ENCODE measurements around the gene THAP11. TPM values are rescaled to one million over a fixed set of nuclear protein-coding genes. Genes with fewer than 3 reads are reported as not detected.

The THAP11 gene
- polyA plus RNA-seq, 3 donors = 17.6 to 84.2 (median 52.5) TPM

DNA sequence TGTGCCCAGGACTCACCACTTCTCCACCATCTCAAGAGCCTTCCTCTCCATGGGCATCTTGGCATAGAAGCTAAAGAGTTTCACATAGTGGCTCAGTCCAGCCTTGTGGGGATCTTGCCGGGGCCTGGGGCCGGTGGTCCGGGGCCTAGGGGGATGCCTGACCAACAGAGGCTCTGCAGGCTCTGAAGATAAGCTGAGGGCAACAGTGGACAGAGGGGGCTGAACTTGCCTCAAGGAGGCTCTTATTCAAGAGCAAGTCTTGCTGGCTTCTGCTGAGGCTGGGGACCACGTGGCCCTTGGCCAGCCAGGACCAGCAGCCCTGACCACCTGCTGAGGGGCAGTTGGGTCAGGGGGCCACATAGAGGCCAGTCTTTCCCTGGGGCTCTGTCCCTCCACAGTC, 13.5 kb upstream of the THAP11 start:
- no peak overlapping the region for H3K4me3 ChIP-seq (replicated peaks in 1 of 3; ENCODE audit: low read depth in 2 of 3, low read length in 3 of 3)
- Mint-ChIP-seq H3K27ac (peak overlapping the region in 1 of 7 donors; percentile 70), H3K9me3 (no peaks in the 10 kb centered on the region), H3K4me1 (peaks cover 10% of the 10 kb centered on the region), H3K36me3 (peaks cover 39 to 60% of the 10 kb centered on the region in 2 donors), H3K27me3 (ENCODE audit: low read depth in 3 of 3) (peaks cover 0 to 2% (median 0%) of the 10 kb centered on the region in 3 donors), H3K4me3 (no peak overlapping the region)
- no peak overlapping the region for H3K9ac ChIP-seq (ENCODE audit: insufficient read depth, low read length, poor library complexity, severe bottlenecking)
- H3K9me3 ChIP-seq (replicated peaks in 1 of 2; ENCODE audit: control insufficient read depth in 1 of 2, insufficient read depth in 1 of 2, low read length in 2 of 2) = no peaks in the 10 kb centered on the region
- intact Hi-C loops (cut with micrococcal nuclease) = loop anchor here in 1 of 2 donors (10.0 kb wide), 1 partner anchor 236 kb away; no protein-coding TSS in a partner anchor
- DNase-seq = no peak
- H3K36me3 ChIP-seq (replicated peaks in 1 of 2; ENCODE audit: control insufficient read depth in 1 of 2, insufficient read depth in 2 of 2, low read length in 2 of 2) = peaks cover 52 to 63% of the 10 kb centered on the region in 2 donors
- no peak overlapping the region for H2AFZ ChIP-seq (ENCODE audit: insufficient read depth, low read depth, low read length, poor library complexity, severe bottlenecking)
- 100% methylated on average over 3 of the region's 4 CpGs for WGBS (ENCODE audit: insufficient coverage)
- H3K79me2 ChIP-seq (ENCODE audit: insufficient read depth, low read length) = peaks cover 17% of the 10 kb centered on the region
- no peak overlapping the region for H3K4me2 ChIP-seq (replicated peaks; ENCODE audit: extremely low read depth, low read length, poor library complexity, severe bottlenecking)
- no peak overlapping the region for H3K27ac ChIP-seq (ENCODE audit: low read depth in 1 of 2, low read length in 2 of 2)
- TF ChIP-seq, protein P1, sequence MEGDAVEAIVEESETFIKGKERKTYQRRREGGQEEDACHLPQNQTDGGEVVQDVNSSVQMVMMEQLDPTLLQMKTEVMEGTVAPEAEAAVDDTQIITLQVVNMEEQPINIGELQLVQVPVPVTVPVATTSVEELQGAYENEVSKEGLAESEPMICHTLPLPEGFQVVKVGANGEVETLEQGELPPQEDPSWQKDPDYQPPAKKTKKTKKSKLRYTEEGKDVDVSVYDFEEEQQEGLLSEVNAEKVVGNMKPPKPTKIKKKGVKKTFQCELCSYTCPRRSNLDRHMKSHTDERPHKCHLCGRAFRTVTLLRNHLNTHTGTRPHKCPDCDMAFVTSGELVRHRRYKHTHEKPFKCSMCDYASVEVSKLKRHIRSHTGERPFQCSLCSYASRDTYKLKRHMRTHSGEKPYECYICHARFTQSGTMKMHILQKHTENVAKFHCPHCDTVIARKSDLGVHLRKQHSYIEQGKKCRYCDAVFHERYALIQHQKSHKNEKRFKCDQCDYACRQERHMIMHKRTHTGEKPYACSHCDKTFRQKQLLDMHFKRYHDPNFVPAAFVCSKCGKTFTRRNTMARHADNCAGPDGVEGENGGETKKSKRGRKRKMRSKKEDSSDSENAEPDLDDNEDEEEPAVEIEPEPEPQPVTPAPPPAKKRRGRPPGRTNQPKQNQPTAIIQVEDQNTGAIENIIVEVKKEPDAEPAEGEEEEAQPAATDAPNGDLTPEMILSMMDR (IDR thresholded peaks at IDR 0.05) = no peak
- no peaks in the 10 kb centered on the region for H3K27me3 ChIP-seq (ENCODE audit: control insufficient read depth in 2 of 2, insufficient read depth in 2 of 2, low read length in 2 of 2)
- peaks cover 8 to 13% of the 10 kb centered on the region in 2 donors for H3K4me1 ChIP-seq (ENCODE audit: control insufficient read depth in 1 of 2, insufficient read depth in 2 of 2, low read length in 2 of 2)
- no peaks in the 10 kb centered on the region for H4K20me1 ChIP-seq (ENCODE audit: insufficient read depth, low read length)

DNA sequence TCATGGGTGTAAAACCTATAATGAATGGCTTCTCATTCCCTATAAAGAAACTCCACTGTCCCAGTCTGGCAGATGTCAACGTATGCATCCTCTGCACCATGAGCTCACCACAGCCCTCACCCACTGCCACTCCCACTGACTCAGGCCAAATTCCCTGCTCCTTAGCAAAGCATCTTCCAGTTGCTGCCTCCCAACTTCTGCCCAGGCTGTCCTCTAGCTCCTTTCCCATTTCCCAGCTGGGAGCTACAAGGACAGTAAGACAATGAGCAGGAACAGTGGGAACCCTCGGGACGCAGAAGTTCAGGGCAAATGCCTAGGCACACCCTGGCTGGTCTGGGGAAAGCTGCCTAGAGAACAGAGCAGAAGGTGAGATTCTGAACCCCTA, 9.1 kb upstream of the THAP11 start:
- Histone ChIP-seq H3K4me3 (replicated peaks in 1 of 3; ENCODE audit: low read depth in 2 of 3, low read length in 3 of 3) (peak overlapping the region; percentile 69 to 88 (median 74)), H3K4me2 (replicated peaks; ENCODE audit: extremely low read depth, low read length, poor library complexity, severe bottlenecking) (peak overlapping the region; percentile 93), H3K36me3 (replicated peaks in 1 of 2; ENCODE audit: control insufficient read depth in 1 of 2, insufficient read depth in 2 of 2, low read length in 2 of 2) (peaks cover 39 to 41% of the 10 kb centered on the region in 2 donors), H2AFZ (ENCODE audit: insufficient read depth, low read depth, low read length, poor library complexity, severe bottlenecking) (peak overlapping the region; percentile 93), H3K27ac (ENCODE audit: low read depth in 1 of 2, low read length in 2 of 2) (peak overlapping the region in 1 of 2 donors; percentile 70), H3K79me2 (ENCODE audit: insufficient read depth, low read length) (peaks cover 18% of the 10 kb centered on the region), H3K27me3 (ENCODE audit: control insufficient read depth in 2 of 2, insufficient read depth in 2 of 2, low read length in 2 of 2) (no peaks in the 10 kb centered on the region), H4K20me1 (ENCODE audit: insufficient read depth, low read length) (no peaks in the 10 kb centered on the region), H3K4me1 (ENCODE audit: control insufficient read depth in 1 of 2, insufficient read depth in 2 of 2, low read length in 2 of 2) (peaks cover 13 to 20% of the 10 kb centered on the region in 2 donors), H3K9ac (ENCODE audit: insufficient read depth, low read length, poor library complexity, severe bottlenecking) (peak overlapping the region; percentile 81), H3K9me3 (replicated peaks in 1 of 2; ENCODE audit: control insufficient read depth in 1 of 2, insufficient read depth in 1 of 2, low read length in 2 of 2) (no peaks in the 10 kb centered on the region)
- Mint-ChIP-seq H3K4me1 (peaks cover 10% of the 10 kb centered on the region), H3K4me3 (peak overlapping the region; percentile 82 to 87), H3K27ac (peak overlapping the region in 4 of 7 donors; percentile 20 to 67 (median 50)), H3K9me3 (no peaks in the 10 kb centered on the region), H3K27me3 (ENCODE audit: low read depth in 3 of 3) (peaks cover 1 to 5% (median 2%) of the 10 kb centered on the region in 3 donors), H3K36me3 (peaks cover 33 to 42% of the 10 kb centered on the region in 2 donors)
- TF ChIP-seq, protein P1 (IDR thresholded peaks at IDR 0.05) = no peak
- intact Hi-C loops (cut with micrococcal nuclease) = loop anchor here in 1 of 2 donors (1.0 to 5.0 kb wide), 2 partner anchors 13 to 39 kb away; partner anchors contain the start of genes EDC4 and NUTF2
- no peak for DNase-seq
- WGBS (ENCODE audit: insufficient coverage) = 0% methylated on average over 3 of the region's 3 CpGs
